CD4-positive, alpha-beta T cell treated with Interleukin-12 subunit alpha and Interleukin-12 subunit beta, for 1 hour (primary cell): ENCODE data around the gene NPAS2.

Source experiments
- DNase-seq: peaks from one replicate; pipeline ENCODE4 v3.0.0-alpha.2; 2020

The NPAS2 gene

DNA sequence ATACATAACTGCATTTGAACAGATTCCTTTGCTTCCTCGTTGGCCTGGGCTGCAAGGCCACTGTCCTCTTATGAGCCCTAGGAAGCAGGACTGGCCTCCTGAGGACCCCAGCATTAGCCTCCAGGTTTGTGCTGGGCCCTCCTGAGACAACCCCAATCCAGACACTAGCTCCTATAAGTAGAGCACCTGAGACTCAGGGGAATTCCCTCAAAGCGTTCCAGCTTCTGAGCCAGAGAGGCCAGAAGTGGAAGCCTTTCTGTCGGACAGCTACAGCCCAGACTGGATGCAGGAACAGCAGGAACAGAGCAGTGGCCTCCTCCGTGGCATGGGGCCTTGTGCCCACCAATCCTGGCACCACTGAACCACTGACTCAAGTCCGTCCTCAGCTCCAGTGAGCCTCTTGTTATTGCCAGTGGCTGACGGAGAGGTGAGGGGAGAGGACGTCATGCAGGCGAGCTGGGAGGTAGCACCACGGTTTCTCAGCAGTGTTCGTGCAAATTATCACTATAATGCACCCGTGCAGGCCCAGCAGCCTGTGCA, 67.2 kb downstream of the NPAS2 start:
- no peak for DNase-seq

DNA sequence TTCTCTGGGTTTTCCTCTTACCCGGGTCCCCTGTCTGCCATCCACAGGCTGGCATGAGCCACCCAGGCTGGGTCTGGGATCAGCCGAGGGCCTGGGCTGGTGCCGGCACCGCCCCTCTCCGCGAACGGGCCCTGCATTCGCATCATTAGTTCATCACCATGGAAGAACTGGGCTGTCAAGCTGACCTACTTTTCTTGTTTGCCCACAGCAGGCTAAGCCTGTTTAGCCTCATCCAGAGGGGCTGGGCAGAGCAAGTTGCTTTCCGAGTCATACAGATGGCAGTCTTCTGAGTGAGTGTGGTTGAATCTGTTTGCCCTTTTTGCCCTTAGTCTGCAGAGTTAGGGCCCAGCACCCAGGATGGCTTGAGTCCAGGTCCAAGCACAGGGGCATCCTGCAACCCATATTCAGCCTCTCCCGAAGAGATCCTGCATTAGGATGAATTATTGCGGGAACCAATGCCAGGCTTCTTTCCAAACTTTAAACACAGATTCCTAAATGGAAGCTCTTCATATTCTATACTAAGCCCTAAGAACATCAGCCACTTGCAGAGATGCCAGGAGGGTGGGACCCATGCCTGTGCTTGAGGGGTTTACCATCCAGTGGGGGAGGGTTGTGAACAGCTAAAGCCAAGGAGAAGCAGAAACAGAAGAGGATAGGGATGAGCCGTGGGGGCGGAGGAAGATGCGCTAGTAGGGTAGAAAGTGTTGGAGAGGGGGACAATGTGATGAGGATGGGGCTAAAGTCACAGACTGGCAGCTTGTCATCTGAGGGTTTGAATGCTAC, 68.0 kb downstream of the NPAS2 start:
- no peak for DNase-seq

DNA sequence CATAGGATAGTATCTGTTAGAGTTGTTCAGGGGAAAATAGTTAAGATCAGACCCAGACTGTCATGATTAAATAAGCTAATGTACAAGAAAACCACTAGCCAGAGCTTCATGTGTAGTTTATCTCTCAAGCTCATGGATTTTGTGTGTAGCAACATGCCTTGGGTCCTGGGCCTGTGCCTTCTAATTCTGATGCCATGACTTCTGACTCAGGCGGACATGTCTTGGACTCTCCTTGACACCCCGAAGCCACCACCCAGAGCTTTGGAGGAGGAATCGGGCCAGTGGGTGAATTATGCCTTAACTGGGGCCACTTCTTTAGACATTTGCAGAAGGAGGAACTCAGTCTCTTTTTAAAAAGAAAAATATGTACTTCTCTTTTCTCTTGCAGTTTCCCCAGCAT, 68.7 kb downstream of the NPAS2 start:
- DNase-seq = no peak

DNA sequence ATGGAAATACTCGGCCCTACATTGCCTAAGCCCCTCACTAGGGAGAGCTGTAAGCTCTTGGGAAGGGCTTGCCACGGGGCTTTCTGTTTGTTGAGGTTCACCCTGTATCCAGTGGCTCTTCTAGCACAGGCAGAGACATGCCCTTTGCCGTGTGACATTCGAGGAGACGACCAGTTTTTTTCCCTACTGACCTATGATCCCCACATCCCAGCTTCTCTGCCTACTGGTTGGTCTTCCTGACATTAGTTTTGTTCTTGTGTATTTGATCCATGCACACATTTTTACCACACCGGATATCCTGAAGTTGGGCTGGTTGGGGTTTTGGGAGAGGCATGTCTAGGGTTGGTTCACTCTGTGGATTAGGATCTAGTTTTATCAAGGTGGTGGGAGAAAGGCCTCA, 69.3 kb downstream of the NPAS2 start:
- no peak for DNase-seq

DNA sequence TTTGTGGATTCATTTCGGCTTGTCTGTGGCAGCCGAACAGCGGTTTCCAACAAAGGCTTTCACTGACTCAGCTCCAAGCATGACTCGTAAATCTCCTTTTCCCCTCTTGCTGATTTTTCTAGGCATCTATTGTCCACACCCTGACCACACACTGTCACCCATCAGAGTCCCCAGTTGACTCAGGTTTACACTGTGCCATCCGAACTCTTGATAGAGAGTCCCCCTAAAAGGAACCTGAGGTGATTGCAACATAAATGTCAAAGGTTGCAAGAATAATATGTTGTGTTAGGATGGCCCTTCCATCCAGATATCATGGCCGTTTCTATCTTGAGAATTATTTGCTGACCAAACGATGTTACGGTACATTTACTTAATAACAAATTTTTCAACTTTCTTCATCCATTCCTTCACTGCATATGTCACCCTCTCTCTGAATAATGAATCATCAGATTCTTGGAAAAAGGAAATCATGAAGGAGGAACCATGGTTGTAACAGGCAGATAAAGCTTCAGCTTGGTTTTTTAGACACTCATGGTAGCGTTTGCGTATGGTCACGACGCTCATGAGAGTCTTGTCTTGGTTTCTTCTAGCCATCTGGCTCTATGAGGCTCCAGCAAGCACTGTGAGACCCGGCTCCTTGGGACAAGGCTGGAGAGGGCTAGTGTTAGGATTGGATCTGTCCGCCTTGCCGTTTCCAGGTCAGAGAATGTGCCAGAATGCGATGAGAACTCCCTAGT, 72.1 kb downstream of the NPAS2 start:
- DNase-seq = no peak

DNA sequence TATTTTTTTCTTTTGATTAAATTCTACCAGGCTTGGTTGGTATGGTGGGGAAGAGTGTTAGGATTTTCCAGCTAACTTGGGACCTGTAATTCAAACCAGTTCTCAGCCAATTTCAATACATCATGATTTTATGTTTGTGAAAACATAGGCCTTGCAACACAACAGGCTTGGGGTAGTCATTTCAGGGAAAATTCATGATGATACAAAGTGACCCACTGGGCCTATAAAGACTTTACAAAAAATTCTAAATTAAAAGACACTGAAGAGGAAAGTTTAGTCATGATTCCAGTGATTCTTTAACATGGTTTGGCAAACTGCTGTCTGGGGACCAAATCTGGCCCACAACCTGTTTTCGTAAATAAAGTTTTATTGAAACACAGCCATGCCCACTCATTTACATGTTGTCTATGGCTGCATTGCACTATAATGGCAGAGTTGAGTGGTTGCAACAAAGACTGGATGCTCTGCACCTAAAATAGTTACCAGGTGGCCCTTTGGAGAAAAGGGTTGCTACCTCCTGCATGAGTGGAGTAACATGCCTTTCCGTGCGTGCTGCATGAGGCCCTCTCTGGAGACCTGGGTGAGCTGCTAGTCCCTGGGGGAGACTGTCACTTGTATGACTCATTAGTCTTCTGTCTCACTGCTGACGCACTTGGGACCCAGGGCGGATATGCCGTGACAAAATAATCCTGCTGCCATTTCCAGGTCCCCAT, 73.6 kb downstream of the NPAS2 start:
- no peak for DNase-seq

DNA sequence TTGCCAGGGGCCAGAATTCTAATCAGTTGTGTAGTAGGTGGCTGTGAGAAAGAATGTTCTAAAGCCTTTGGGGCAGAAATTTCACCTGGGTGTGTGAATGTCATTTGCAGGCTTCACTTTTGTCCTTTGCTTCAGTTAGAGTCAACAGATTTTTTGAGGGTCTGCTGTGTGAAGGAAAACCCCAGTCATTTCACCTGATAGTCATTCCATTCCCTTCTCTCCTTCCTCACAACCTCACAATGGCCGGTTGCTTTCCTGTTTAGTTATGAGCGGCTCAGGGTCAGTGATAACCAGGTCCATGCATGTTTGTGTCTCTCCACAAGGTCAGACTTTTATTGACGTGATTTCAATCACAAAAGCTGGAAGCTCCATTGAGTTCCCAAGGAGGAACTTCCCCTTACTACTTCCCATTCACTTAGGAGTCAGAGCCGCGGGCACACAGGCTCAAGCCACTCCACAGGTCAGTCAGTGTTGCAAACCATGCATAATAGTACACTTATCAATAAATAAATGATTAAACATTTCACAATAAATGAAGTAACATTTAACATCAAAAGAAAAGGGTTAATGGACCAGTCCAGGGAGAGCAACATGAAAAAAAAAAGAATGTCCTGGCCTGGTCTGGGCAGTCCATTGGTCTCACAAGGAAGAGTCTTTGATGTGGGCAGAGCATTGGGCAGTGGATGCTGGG, 74.3 kb downstream of the NPAS2 start:
- DNase-seq = no peak

DNA sequence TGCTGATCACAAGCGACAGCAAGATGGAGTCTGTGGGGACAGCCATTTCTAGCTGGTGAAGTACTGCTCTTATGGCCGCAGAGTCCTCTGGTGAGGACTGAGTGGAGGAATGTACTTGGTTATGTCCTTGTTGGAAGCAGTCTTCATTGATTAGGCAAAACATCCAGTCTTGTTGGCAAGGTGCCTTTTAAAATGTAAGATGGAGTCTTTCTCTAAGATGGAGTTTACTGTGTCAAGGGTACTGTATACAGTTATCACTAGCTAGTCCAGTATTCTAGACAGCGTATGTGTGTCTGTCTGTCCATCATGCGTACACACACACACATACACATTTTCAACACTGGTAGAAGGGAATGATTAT, 74.8 kb downstream of the NPAS2 start:
- DNase-seq = no peak

DNA sequence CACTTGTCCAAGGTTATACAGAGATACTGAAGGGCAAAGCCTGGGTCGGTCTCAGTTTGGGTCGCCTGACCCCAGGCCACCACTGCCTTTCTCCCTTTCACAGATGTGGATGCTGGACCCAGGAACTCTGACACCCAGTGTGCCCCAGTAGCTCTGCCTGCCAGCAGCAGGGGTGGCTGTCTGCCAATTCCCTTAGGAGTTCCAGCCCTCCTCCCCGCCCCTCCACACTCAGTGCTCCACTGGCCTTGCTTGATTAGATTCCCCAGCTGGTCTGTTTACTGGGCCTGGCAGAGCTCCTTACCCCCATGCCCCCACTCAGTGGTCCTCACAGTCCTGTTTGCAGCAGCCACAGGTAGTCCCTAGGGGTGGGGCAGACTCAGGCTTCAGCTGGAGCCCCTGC, 75.5 kb downstream of the NPAS2 start:
- DNase-seq = no peak

DNA sequence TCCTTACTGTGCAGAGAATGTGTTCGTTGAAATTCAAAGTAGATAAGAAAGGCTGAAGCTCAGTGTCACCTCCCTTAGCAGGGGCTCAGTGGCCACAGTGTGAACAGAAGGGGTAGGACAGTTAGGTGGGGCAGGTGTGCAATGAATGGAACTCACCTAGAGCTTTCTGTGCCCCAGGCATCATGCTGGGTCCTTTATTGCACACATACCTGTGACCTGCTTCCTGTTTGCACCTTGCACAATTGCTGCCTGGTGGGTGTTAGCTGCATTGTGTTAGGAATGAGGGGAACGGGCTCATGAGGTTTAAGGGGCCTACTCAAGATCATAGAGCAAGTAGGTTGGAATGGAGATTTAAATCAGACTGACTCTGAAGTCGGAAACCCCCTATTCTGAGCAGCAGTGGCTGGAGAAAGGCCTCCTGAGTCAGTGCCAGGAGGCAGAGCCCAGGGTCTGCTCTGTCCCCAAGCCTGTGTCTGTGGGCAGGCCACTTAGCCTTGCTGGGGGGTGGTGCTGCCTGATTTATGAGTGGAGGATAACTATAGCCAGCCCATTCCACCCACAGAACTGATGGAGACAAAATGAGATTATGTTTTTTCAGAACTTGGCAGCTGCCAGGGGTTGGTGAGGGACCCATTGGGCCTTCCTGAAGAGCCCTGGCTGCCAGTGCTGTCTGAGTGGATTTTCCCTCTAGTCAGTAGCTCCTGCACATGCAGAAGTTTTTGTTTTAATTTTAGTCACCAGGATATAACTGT, 76.2 kb downstream of the NPAS2 start:
- no peak for DNase-seq

DNA sequence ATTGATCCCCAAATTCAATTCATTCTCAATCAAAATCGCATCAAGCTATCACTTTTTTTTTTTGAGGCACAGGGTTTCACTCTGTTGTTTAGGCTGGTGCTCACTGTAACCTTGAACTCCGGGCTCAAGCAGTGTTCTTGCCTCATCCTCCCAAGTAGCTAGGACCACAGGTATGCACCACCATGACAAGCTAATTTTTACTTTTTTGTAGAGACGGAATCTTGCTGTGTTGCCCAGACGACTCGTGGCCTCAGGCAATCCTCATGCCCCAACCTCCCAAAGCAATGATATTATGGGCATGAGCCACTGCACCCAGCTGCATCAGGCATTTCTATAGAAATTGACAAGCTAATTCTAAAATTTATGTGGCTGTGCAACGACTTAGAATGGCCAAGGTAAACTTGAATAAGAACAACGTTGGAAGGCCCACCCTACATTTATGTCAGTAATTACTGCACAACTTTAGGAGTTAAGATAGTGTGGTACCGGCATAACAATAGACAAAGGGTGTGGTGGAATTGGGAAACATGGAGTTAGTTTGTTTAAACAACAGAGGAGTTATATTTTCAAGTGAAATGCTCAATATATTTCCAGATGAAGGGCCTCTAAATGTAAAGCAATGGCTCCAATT, 78.2 kb downstream of the NPAS2 start:
- no peak for DNase-seq

DNA sequence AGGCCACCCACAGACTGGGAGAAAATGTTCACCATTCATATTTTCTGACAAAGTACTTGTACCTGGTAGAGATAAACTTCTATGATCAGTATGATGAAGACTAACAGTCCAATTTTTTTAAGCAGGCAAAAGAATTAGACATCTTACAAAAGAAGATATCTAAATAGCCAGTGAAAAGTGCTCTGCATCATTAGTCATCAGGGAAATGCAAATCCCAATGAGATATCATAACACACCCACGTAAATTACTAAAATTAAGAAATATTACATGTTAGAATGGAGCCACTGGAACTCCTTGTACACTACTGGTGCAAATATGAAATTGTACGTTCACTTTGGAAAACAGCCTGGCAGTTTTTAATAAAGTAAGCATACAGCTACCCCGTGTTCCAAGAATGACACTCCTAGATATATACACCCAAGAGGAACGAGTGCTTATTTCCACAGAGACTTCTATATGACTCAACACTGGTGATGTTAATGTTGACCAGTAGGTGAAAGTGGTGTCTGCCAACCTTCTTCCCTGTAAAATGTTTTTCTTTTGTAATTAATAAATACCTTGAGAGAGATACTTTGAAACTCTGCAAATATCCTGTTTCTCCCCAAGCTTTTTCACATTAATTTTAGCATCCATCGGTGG, 80.3 kb downstream of the NPAS2 start:
- no peak for DNase-seq

DNA sequence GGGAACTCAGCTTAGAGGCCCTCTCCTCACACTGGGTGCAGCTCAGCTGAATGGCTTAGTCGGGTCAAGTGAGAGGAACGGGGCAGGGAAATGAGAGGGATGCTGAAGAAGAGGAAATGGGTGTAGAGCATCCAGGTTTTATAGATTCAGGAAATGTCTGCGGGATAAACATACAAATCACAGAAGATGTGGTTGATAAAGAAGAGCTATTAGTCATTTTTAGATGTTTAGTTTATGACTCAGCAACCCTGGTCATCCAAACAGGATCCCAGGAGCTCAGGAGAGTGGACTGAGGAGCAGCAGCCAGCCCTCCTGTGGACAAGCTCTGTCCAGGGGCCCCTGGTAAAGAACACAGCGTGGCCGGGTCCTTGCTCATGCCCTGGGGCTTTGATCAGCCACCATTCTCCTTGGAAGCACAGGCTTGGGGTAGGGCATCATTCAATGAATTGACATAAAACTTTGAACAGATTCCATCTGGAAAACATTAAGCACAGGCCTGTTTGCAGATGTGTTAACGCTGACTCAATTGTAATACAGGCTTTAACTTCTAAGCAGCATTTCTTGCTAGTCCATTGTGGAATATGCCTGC, 83.0 kb downstream of the NPAS2 start:
- no peak for DNase-seq

DNA sequence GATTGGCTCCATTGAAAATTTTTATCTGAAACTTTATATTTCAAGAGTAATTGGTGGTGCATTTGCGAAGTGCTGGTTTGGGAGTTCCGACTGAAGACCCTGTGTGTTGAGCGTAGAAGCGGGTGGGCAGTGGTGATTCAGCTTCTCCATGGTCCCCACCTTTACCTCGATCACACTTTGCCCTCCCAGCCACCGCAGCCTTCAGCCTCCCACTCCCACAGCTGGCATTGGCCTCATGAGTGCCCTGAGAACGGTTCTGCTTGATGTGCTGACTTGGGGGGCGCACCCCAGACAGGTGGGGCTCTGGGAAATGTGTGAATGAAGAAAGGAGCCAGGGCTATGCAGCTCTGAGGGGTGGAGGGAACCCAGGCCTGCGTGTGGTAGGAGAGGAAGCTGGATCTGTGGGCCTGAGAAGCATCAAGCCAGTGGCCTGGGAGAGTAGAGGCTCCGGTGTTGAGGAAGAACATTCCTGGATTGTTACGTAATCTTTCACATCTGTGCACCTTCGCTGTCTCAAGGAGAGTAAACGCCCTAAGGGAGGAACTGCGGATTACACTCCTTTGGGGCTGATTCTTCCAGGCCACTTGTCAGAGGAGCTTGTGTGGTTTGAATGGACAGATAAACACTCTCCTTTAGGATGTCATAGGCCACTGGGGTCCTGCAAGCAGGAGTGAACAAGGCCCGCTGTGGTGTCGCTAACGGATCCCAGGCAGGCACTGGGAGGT, 83.8 kb downstream of the NPAS2 start:
- no peak for DNase-seq

DNA sequence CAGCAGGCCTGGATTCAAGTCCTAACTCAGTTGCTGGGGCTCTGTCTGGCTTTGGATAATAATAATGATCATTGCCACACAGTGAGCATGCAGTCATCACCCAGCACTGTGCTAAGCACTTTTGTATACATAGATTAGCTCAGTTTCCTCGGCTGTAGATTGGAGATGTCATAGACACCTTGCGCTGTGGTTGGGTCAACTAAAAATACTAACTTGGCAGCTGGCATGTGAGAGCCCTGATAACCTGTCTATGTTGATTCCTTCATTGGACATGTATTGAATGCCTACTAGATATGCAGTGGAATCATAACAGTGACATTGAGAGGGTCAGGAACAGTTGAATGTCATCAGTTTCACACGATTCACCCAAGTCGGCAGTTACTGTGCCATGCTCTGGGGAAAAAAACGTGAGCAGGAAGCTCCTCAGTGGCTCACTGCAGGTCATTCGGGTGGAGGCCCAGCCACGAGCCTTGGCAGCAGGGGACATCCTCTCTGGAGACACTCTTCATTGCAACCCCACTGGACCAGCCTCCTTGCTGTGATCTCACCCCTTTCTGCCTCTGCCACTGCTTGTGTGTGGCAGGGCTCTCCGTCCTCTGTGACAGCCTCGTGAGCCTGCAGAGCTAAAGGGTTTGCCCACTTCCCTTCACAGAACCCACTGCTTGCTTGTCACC, 85.3 kb downstream of the NPAS2 start:
- DNase-seq = no peak

DNA sequence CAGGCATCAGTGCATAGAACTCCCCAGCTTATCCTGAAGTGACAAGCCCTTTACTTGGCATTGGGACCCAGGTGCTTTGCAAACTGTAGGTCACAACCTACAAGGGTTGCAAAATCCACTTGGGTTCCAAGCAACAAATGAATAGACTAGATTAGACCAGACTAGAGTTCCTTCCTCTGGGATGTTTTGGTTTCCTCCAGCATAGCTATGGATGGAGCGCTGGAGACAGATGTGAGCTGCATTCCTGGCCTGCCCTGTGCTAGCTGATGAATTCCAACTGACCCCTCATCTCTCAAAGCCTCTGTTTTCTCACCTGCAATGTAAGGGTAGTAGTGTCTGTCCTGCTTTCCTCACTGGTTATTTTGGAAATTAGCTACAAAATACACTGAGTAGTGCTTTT, 86.2 kb downstream of the NPAS2 start:
- DNase-seq = no peak

DNA sequence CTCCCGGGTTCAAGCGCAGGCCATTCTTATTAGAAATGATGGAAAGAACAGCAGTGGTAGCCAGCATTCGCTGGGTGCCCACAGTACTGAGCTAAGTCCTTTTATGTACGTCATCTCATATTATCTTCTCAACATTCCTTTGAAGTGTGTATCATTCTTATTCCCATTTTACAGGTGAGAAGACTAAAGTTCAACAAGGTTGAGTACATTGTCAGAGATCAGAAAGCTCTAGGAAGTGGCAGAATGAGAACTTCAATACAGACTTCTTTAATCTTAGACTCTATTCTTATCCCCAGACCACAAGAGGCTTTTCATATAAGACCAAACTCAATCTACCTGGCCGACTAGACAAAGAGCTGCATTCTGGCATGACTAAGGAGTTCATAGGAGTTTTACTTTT, 86.7 kb downstream of the NPAS2 start:
- no peak for DNase-seq

DNA sequence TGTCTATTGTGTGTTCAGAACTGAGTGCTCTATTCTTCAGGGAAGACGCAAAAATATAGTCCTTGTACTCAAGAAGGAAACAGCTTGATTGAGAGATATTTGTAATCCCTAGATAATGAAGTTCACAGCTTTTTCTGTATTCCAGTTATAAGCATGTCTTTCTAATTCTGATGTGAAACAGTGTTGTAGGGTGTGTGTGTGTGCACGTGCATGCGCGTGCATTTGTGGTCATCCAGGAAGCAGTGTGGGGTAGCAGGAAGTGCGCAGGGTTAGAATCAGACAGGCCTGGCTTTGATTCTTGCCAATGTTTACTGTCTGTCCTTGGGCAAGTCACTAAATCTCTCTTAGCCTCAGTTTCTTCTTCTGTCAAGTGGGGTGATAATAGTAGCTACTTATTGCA, 87.9 kb downstream of the NPAS2 start:
- no peak for DNase-seq

DNA sequence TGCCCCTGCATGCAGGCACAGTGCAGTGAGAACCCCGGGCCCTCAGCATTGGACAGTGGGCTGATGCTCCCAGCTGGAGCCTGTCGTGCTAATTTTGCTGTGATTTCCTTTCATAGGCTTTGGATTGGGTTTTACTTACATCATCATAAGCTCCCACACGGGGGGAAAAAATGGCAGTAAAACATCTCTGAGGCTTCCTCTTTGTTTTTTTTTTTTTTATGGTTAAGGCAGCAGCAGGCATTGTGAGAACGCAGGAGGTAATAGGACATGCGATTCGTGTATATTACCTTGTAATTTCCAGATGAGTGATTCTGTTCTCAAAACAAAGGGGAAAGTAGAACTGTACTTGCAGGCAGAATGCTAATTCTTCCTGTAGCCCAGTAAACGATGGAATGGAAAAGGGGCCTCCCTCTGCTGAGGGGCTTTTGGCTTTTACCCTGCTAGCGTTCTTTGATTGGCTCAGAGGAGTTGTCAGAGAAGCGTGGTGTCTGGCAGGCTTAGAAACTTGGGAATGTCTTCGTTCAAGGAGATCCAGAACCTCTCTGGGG, 89.7 kb downstream of the NPAS2 start:
- DNase-seq = no peak
